Smooth muscle cell of the brain vasculature (primary cell): Measurements from ENCODE around the gene EFNB2.

Experiments used
- DNase-seq: peaks from one replicate; pipeline ENCODE4 v3.0.0-alpha.2; 2012; ENCODE audit warnings: low read depth, low spot score

Gene EFNB2

GRCh38 chr13:106449096-106449495 is 86.4 kb downstream of the EFNB2 start:
- no peak for DNase-seq

DNA sequence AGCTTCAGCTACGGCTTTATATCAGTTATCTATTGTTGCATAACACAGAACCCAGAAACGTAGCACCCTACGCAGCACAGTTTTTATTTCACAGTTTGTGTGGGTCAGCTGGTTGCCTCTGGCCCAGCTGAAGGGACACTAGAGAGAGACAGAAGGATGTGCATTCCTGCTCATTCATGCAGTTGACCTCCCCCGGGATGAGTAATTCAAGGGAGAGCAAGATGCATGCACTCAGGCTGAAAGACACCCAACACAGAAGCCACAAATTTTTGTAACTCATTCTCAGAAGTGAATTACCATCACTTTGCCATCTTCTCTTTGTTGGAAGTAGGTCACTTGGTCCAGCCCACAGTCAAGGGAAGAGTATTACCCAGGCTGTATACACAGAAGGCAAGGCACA is 89.5 kb downstream of the EFNB2 start:
- DNase-seq: no peak

DNA sequence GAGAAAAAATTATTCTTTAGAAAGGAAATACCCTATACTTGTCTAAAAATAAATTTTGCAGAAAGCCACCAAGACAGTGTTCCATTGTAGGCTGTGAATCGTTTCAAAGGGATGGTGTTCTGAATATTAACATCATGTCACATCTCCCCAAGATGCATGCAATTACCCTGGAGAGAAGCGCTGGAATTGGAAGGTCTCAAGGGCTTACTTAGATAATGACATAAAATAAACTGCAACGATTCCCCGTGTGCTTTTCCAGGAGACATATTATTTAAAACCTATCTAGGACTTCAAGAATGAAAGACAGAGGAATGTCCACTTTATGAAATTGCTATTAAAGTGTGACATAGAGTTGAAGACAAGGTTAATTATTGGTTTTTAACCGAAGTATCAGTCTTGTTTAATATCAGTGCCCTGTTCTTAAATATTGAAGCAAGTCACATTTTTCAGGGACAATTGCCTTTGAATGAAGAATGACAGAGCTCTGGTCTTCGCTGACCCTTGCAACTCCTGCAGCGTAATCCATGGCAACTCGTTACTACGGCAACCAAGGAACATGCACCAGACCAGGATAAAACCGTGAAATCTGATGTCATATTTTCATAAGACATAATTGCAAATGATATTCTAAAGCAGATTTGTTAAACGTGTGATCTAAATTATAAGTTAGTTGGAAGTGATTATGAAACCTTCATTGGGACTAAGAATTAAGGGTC is 91.7 kb downstream of the EFNB2 start:
- DNase-seq: no peak

- no peak for DNase-seq
Observed at GRCh38 chr13:106440866-106441265, 94.6 kb downstream of the EFNB2 start.
